GM19193 (cell line): ENCODE data around the gene GPR39.

Experiments used
- POLR2A ChIP-seq: IDR thresholded peaks from 4 replicates; pipeline ENCODE4 v1.6.1; 2011; ENCODE audit not compliant: insufficient read depth, insufficient read length; ENCODE audit errors: extremely low read depth

The GPR39 gene

DNA sequence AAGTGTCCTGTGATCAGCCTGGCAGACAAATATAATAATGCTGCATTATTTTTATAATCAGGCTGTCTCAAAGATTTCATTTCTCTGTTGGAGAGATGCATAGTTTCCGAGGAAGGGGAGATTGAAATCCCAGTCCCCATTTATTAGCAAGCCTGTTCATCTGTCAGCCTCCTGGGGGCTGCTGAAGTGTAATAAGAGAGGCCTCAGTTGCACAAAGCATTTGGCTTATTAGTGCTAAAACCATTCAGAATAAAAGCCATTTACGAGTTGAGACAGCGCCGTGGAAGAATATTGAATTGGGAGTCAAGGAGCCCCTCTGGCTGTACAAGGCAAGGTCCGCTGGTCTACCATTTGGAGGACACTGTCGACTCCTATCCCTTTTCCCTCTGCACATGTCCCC is 6.1 kb downstream of the GPR39 start:
- no peak for TF ChIP-seq POLR2A

- no peak for TF ChIP-seq POLR2A
Observed at GRCh38 chr2:132424526-132425121, 8.0 kb downstream of the GPR39 start.

DNA sequence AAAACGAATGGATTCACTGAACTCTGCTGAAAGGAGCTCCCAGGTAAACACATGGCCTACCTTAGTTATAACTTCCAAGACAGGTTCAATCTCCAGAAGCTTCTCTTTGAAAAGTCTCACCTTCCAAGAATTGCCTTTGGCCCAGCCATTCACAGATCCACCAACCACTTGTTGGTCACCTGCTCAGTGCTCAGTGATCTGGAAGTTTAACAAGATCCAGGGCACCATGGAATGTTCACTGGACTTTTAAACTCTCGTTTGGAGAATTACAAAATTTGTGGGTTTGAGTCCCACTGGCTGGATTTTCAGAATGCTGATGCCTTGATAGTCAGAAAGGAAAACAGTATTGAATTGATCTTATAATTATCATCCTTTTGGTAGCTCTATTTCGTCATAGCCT is 9.4 kb downstream of the GPR39 start:
- no peak for TF ChIP-seq POLR2A

- no peak for TF ChIP-seq POLR2A
Observed at GRCh38 chr2:132426656-132427055, 10.1 kb downstream of the GPR39 start.

DNA sequence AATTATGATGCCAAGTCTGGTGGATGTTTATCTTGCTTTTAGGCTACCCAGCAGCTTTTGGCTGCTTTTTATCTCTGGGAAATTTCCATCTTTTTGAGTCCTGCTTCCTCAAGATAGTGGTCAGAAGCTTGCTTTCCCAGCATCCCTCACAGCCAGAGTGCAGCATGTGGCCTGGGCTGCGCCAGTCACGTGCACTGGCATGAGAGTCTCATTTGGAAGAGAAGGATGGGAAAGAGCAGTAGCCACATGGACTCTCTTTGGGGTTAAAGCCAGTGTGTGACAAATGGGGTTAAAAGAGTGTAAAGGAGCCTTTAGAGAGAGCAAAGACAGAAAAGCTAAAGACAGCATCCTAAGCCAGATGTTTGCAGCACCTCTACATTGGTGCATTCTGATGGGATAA is 12.7 kb downstream of the GPR39 start:
- no peak for TF ChIP-seq POLR2A

GRCh38 chr2:132429941-132430573 is 13.5 kb downstream of the GPR39 start:
- TF ChIP-seq POLR2A, result no peak

DNA sequence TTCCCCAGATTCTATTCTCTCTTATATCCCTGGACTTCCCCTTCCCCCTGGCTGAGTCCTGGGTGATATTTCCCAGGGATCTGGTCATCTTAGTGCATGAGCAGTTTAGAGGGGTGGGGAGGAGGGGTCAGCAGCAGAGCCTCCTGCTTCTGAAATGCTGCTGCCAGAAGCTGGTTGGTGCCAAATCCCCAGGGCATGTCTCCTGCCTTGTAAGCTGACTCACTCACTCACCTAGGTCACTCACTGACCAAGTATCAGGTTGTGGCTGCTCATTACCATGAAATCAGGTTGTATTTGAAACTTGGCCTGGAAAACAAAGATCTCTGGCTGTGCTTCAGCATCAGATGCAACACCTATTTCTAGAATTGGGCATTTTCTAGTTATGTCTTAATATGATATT is 14.3 kb downstream of the GPR39 start:
- TF ChIP-seq POLR2A, result no peak

DNA sequence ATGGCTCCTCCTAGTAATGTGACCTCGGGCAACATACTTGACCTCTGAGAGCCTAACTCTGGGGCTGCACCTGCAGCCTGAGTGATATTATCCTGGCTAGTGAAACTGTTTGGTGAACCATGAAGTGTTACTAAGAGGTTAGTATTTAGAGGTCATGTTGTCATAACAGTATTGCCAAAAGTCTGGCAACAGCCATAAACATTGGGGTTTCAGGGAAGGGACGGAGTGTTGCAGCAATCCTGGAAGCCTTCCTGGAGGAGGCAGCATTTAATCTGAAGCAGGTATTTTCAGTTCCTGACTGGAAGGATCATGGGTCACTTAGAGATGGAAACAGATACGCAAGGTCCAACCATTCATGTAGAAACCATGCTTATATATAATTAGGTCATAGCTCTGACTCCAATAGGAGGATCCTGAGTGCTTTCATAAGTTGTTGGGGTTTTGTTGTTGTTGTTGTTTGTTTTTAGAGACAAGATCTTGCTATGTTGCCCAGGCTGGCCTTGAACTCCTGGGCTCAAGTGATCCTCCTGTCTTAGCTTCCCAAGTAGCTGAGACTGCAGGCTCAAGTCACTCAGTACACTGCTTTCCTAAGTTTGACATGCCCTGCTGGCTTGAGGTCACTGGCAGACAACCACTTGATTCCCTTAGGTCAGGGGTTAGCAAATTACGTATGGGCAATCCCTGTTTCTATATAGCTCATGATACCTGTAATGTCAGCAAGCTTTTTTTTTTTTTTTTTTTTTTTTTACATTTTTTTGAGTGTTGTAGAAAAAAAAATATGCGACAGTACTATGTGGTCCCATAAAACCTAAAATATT is 21.5 kb downstream of the GPR39 start:
- no peak for TF ChIP-seq POLR2A

DNA sequence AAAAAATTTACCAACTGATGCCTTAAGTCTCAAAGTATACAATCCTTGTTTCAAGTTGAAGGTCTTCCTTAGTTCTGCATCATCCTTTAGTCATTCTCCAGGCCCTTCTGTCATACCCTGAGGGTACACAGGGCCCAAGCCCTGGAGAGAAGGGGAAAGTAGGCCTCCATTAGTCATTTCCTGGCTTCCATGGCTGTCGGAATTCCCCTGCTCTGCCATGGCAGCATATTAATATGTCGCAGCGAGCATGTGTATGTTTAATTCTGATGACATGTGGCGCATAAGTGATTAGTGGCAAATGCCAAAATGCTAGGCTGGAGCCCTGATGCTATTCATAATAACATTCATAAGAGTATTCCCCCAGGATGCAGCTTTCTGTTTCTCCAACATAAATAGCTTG is 22.1 kb downstream of the GPR39 start:
- TF ChIP-seq POLR2A, result no peak

GRCh38 chr2:132439703-132440398 is 23.2 kb downstream of the GPR39 start:
- no peak for TF ChIP-seq POLR2A

DNA sequence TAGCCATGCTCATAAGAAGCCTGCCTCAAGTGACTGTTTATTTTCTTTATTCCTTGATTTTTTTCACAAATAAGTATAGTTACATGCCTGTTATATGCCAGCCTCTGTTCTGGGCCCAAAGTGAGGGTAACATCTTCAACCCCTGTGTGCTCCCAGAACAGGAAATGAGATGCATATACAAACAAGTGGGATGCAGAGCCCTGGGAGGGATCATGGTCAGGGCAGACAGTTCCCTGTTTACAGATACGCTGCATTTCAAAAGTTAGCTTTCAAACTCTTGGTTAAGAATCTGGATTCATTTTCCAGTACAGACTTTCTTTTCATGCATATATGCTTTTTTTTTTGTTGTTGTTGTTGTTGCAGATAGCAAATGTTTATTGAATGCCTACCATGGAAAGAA is 24.4 kb downstream of the GPR39 start:
- TF ChIP-seq POLR2A, result no peak

GRCh38 chr2:132442278-132442677 is 25.7 kb downstream of the GPR39 start:
- no peak for TF ChIP-seq POLR2A

DNA sequence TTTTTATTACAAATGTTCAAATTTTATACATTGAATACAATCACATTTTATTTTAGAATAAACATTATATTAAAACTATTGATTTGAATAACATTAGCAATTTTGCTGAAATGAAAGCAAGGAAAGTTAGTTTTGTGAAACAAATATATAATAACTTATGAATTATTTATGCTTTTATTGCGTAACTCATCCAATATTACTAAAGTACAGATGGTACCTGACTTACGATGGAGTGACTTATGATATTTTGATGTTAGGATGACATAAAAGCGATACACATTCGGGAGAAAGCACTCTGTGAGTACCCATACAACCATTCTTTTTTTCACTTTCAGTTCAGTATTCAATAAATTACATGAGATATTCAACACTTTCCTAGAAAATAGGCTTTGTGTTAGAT is 26.5 kb downstream of the GPR39 start:
- no peak for TF ChIP-seq POLR2A

DNA sequence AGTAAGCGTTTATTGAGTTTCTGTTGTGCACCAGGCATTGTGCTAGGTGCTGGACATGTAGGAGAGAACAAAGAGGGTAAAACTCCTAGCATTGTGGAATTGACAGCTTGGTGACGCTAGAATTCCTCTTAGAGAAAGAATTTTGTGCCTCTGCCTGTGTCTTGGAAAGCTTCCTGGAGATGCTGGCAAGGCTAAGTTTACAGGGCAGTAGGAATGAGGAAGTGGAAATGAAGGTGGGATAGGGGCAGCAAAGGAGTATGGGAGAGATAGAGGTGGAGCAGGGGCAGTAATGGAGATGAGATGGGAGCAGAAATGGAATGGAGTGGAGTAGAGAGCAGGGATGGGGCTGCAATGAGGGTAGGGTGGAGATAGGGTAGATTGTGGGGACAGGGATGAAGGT is 29.8 kb downstream of the GPR39 start:
- no peak for TF ChIP-seq POLR2A

- no peak for TF ChIP-seq POLR2A
Observed at GRCh38 chr2:132448331-132448730, 31.7 kb downstream of the GPR39 start.
